HepG2 (cell line): ENCODE results near the gene GNG7. TPM values are rescaled to one million over a fixed set of nuclear protein-coding genes. Genes with fewer than 3 reads are reported as not detected.

Experiments
- DMTF1 ChIP-seq: sonication (generic); formaldehyde crosslinking; IDR thresholded peaks from 2 replicates; pipeline ENCODE4 v1.4.0; 2020; ENCODE audit warnings: mild to moderate bottlenecking, missing genetic modification reagents
- KDM5B ChIP-seq: sonication (generic); formaldehyde crosslinking; IDR thresholded peaks from 2 replicates; pipeline ENCODE4 v1.4.0; 2020; ENCODE audit warnings: missing genetic modification reagents, mild to moderate bottlenecking, borderline replicate concordance
- KLF16 ChIP-seq, 2 experiments: sonication (generic) in 1 of 2; formaldehyde crosslinking in 1 of 2; IDR thresholded peaks; 2 replicates each; pipeline versions ENCODE4 v1.6.1 to v1.8.0; 2016 to 2023; ENCODE audit warnings: missing genetic modification reagents in 2 of 2, missing compliant biosample characterization in 1 of 2
- MBD4 ChIP-seq: IDR thresholded peaks from 2 replicates; pipeline ENCODE4 v1.6.1; 2012; ENCODE audit warnings: low read length, inconsistent platforms, borderline replicate concordance
- MBNL3 ChIP-seq: fragments of 250-450 bp; sonication (Bioruptor Pico); conservative IDR thresholded peaks from 2 replicates; pipeline ENCODE4 v1.8.0; 2022; ENCODE audit warnings: mild to moderate bottlenecking, inconsistent platforms
- NRL ChIP-seq: sonication (generic); formaldehyde crosslinking; IDR thresholded peaks from 2 replicates; pipeline ENCODE4 v1.5.0; 2020; ENCODE audit warnings: missing genetic modification reagents, mild to moderate bottlenecking, moderate library complexity, borderline replicate concordance
- TMF1 ChIP-seq: sonication (generic); formaldehyde crosslinking; IDR thresholded peaks from 2 replicates; pipeline ENCODE4 v1.8.1; 2022; ENCODE audit warnings: low read depth, missing genetic modification reagents
- TRAFD1 ChIP-seq: sonication (generic); formaldehyde crosslinking; IDR thresholded peaks from 2 replicates; pipeline ENCODE4 v1.5.1; 2020; ENCODE audit warnings: missing genetic modification reagents, mild to moderate bottlenecking, borderline replicate concordance
- ZBTB38 ChIP-seq: sonication (generic); formaldehyde crosslinking; IDR thresholded peaks from 2 replicates; pipeline ENCODE4 v1.5.1; 2020; ENCODE audit warnings: mild to moderate bottlenecking, missing genetic modification reagents
- ZFAT ChIP-seq: sonication (generic); formaldehyde crosslinking; conservative IDR thresholded peaks from 2 replicates; pipeline ENCODE4 v1.8.1; 2023; ENCODE audit warnings: missing genetic modification reagents, inconsistent platforms
- ZNF512 ChIP-seq: sonication (generic); formaldehyde crosslinking; IDR thresholded peaks from 2 replicates; pipeline ENCODE4 v1.4.0; 2020; ENCODE audit warnings: mild to moderate bottlenecking, missing genetic modification reagents
- ZNF644 ChIP-seq: IDR thresholded peaks from 2 replicates; pipeline ENCODE4 v1.6.1; 2016; ENCODE audit warnings: low read depth
- ZNF703 ChIP-seq: sonication (generic); formaldehyde crosslinking; IDR thresholded peaks from 2 replicates; pipeline ENCODE4 v1.5.1; 2020; ENCODE audit warnings: missing genetic modification reagents, mild to moderate bottlenecking, moderate library complexity, borderline replicate concordance
- polyA plus RNA-seq, 8 experiments: library from polyadenylated mRNA; depleted of rRNA in 3 of 8; stranded (reverse) in 7 of 8; unstranded in 1 of 8; fragments of >200 nt; fragmentation: Illumina TruSeq in 4 of 8; extraction: Trizol in 4 of 8; gene quantifications; 2 replicates each; pipeline versions ENCODE4 v1.2.1 to v1.2.3, GENCODE V29; 2011 to 2016; ENCODE audit warnings: low read depth in 4 of 8, missing spikeins in 1 of 8, mixed read lengths in 1 of 8; ENCODE audit not compliant: insufficient read depth in 1 of 8
- total RNA-seq, 5 experiments: library from RNA; depleted of rRNA; stranded (reverse); fragments of >200 nt; fragmentation: Illumina TruSeq; extraction: Trizol; gene quantifications; 2 replicates each; pipeline ENCODE4 v1.2.3, GENCODE V29; 2016; ENCODE audit warnings: low read depth in 1 of 5
- TF ChIP-seq, protein P1 (sequence below): sonication (generic); formaldehyde crosslinking; IDR thresholded peaks from 2 replicates; pipeline ENCODE4 v1.4.0; 2020; ENCODE audit warnings: missing genetic modification reagents
- TF ChIP-seq, protein P2 (sequence below): IDR thresholded peaks from 2 replicates; pipeline ENCODE4 v1.6.1; 2016; ENCODE audit warnings: missing genetic modification reagents, missing compliant biosample characterization
- TF ChIP-seq, protein P3 (sequence below): sonication (generic); formaldehyde crosslinking; IDR thresholded peaks from 2 replicates; pipeline ENCODE4 v1.5.1; 2020; ENCODE audit warnings: mild to moderate bottlenecking, missing genetic modification reagents

Gene GNG7
- total and polyA plus RNA-seq, 2 of the 13 experiments (the other 11 are each of a cell fraction or from before 2014, with no cell fraction given) = 1.4 to 3.3 TPM

DNA sequence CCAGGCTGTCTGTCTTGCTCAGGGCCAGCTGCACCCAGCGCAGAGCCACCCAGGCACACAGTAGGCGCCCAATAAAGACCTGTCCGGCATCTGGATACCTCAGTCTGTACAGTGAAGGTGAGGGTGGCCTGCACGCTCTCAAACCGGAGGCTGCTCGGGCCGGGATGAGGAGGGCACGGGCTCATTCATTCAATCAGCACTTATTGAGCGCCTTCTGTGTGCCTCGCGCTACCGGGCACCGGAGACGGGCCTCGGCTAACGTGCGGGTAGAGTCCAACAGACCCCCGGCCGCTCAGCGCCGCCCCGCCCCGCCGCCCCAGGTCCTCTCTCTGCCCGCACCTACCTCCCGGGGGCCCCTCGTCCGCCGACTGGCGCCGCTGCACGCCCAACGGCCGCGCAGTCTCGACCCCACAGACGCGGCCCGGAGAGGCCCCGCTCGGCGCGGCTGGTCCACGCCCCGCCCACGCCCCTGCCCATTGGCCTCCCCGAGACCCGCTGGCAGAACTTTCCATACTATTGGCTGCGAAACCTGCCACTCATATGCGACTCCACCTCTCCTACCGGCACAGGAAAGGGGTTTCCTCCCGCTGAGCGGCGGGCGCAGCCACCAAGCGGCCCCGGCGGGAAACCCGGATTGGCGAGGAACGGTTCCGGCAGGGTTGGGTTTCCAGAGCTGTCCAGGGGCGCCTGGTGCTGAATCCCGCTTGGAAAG, 37.3 kb upstream of the GNG7 start, which contains the start of gene SLC39A3 (continued):
- no peak; the same call in 1 of the 2 replicates for TF ChIP-seq DMTF1
- TF ChIP-seq KDM5B (CRISPR knock-in tag) = peak; percentile 93
- peak in 1 of 2 experiments; percentile 100; a peak in 2 of 4 replicates for TF ChIP-seq KLF16 (CRISPR knock-in tag; IDR thresholded peaks at IDR 0.05)
- peak; percentile 54; the same call in 1 of the 2 replicates for TF ChIP-seq TRAFD1 (CRISPR knock-in tag)
- no peak for TF ChIP-seq ZNF512 (CRISPR knock-in tag)
- TF ChIP-seq ZNF644 (CRISPR knock-in tag) = peak; percentile 72; the same call in 1 of the 2 replicates
- TF ChIP-seq ZFAT = no peak
- no peak for TF ChIP-seq MBNL3 (CRISPR knock-in tag)
- peak; percentile 96 for TF ChIP-seq NRL (CRISPR knock-in tag)
- peak; percentile 97; the same call in 1 of the 2 replicates for TF ChIP-seq TMF1 (CRISPR knock-in tag)
- TF ChIP-seq, protein P1, sequence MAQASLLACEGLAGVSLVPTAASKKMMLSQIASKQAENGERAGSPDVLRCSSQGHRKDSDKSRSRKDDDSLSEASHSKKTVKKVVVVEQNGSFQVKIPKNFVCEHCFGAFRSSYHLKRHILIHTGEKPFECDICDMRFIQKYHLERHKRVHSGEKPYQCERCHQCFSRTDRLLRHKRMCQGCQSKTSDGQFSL (CRISPR knock-in tag) = no peak
- TF ChIP-seq, protein P2, sequence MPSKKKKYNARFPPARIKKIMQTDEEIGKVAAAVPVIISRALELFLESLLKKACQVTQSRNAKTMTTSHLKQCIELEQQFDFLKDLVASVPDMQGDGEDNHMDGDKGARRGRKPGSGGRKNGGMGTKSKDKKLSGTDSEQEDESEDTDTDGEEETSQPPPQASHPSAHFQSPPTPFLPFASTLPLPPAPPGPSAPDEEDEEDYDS (CRISPR knock-in tag) = peak; percentile 78
- peak; percentile 86; the same call in 1 of the 2 replicates for TF ChIP-seq ZNF703 (CRISPR knock-in tag)
- TF ChIP-seq MBD4 = no peak
- TF ChIP-seq ZBTB38 (CRISPR knock-in tag) = no peak
- TF ChIP-seq, protein P3, sequence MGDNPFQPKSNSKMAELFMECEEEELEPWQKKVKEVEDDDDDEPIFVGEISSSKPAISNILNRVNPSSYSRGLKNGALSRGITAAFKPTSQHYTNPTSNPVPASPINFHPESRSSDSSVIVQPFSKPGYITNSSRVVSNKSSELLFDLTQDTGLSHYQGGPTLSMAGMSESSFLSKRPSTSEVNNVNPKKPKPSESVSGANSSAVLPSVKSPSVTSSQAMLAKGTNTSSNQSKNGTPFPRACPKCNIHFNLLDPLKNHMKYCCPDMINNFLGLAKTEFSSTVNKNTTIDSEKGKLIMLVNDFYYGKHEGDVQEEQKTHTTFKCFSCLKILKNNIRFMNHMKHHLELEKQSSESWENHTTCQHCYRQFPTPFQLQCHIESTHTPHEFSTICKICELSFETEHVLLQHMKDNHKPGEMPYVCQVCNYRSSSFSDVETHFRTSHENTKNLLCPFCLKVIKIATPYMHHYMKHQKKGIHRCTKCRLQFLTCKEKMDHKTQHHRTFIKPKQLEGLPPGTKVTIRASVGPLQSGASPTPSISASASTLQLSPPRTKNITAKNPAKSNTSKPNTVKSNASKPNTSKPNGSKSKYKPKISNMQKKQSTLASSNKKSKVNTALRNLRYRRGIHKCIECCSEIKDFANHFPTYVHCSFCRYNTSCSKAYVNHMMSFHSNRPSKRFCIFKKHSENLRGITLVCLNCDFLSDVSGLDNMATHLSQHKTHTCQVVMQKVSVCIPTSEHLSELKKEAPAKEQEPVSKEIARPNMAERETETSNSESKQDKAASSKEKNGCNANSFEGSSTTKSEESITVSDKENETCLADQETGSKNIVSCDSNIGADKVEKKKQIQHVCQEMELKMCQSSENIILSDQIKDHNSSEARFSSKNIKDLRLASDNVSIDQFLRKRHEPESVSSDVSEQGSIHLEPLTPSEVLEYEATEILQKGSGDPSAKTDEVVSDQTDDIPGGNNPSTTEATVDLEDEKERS (CRISPR knock-in tag) = peak; percentile 90
